ENCODE results near the gene ORAI2. TPM values are rescaled to one million over a fixed set of nuclear protein-coding genes. Genes with fewer than 3 reads are reported as not detected.
"Not testable (repeated sequence)": the region's sequence is repeated elsewhere in the genome, so short reads cannot be mapped to it uniquely, and the experiment has no call there.

Gene ORAI2
- total RNA-seq, 1 experiment from 2014 or later, result 27.0 TPM

- Histone ChIP-seq H3K27me3 (replicated peaks) (no peaks in the 10 kb centered on the region), H3K4me1 (replicated peaks) (peaks cover 27% of the 10 kb centered on the region), H3K4me3 (no peak overlapping the region), H3K27ac (no peak overlapping the region), H3K9me3 (replicated peaks) (no peaks in the 10 kb centered on the region), H3K36me3 (peaks cover 29% of the 10 kb centered on the region)
- DNase-seq (ENCODE audit: low read depth in 1 of 2, low spot score in 2 of 2), result no peak
Observed at GRCh38 chr7:102445674-102446071, 12.3 kb downstream of the ORAI2 start.

GRCh38 chr7:102446387-102447156, 13.2 kb downstream of the ORAI2 start:
- peaks cover 28% of the 10 kb centered on the region for H3K36me3 ChIP-seq
- H3K27me3 ChIP-seq (replicated peaks), result no peaks in the 10 kb centered on the region
- no peaks in the 10 kb centered on the region for H3K9me3 ChIP-seq (replicated peaks)
- H3K4me1 ChIP-seq (replicated peaks), result peaks cover 22% of the 10 kb centered on the region
- H3K4me3 ChIP-seq, result no peak overlapping the region
- H3K27ac ChIP-seq, result no peak overlapping the region
- DNase-seq (ENCODE audit: low read depth in 1 of 2, low spot score in 2 of 2), result no peak

- no peaks in the 10 kb centered on the region for H3K9me3 ChIP-seq (replicated peaks)
- DNase-seq (ENCODE audit: low read depth in 1 of 2, low spot score in 2 of 2), result no peak
- peaks cover 22% of the 10 kb centered on the region for H3K4me1 ChIP-seq (replicated peaks)
Observed at GRCh38 chr7:102447311-102447710, 13.9 kb downstream of the ORAI2 start.

GRCh38 chr7:102449136-102449535, 15.8 kb downstream of the ORAI2 start:
- no peak overlapping the region for H3K4me3 ChIP-seq
- H3K27me3 ChIP-seq (replicated peaks), result no peaks in the 10 kb centered on the region
- no peak for DNase-seq (ENCODE audit: low read depth in 1 of 2, low spot score in 2 of 2)
- H3K36me3 ChIP-seq, result peaks cover 19% of the 10 kb centered on the region
- H3K9me3 ChIP-seq (replicated peaks), result no peaks in the 10 kb centered on the region
- H3K27ac ChIP-seq, result no peak overlapping the region
- H3K4me1 ChIP-seq (replicated peaks), result peaks cover 22% of the 10 kb centered on the region

More at GRCh38 chr7:102447311-102447710, 13.9 kb downstream of the ORAI2 start:
- no peak overlapping the region for H3K4me3 ChIP-seq
- H3K36me3 ChIP-seq, result peaks cover 20% of the 10 kb centered on the region
- no peaks in the 10 kb centered on the region for H3K27me3 ChIP-seq (replicated peaks)
- no peak overlapping the region for H3K27ac ChIP-seq

DNA sequence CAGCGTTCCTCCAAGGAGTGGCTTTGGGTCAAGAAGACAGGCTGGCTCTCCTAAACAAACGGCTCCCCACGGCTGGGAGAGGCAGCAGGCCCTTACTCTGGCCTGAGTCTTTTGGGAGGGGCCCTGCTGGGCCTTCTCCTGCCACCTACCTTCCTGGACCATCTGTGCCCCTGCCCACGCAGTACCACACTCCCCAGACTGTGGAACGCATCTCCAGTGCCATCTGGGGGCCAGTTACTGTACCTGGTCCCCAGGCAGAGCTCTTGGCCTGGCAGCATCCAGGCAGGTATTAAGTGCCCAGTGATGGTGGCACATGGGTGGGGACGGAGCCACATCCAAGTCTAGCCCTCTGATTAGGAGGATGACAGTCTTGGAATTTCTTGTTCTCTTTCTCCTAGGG, 16.9 kb downstream of the ORAI2 start:
- H3K9me3 ChIP-seq (replicated peaks), result no peaks in the 10 kb centered on the region
- no peak overlapping the region for H3K4me3 ChIP-seq
- H3K27ac ChIP-seq, result no peak overlapping the region
- no peaks in the 10 kb centered on the region for H3K27me3 ChIP-seq (replicated peaks)
- peaks cover 21% of the 10 kb centered on the region for H3K36me3 ChIP-seq
- no peak for DNase-seq (ENCODE audit: low read depth in 1 of 2, low spot score in 2 of 2)
- H3K4me1 ChIP-seq (replicated peaks), result peaks cover 22% of the 10 kb centered on the region

- Histone ChIP-seq H3K4me1 (replicated peaks) (peaks cover 22% of the 10 kb centered on the region), H3K27me3 (replicated peaks) (no peaks in the 10 kb centered on the region), H3K36me3 (peaks cover 28% of the 10 kb centered on the region), H3K27ac (no peak overlapping the region), H3K9me3 (replicated peaks) (no peaks in the 10 kb centered on the region), H3K4me3 (no peak overlapping the region)
- no peak for DNase-seq (ENCODE audit: low read depth in 1 of 2, low spot score in 2 of 2)
Observed at GRCh38 chr7:102451371-102452054, 18.1 kb downstream of the ORAI2 start.

- Histone ChIP-seq H3K36me3 (peaks cover 27% of the 10 kb centered on the region), H3K27me3 (replicated peaks) (no peaks in the 10 kb centered on the region)
Observed at GRCh38 chr7:102452451-102452850, 19.1 kb downstream of the ORAI2 start.

DNA sequence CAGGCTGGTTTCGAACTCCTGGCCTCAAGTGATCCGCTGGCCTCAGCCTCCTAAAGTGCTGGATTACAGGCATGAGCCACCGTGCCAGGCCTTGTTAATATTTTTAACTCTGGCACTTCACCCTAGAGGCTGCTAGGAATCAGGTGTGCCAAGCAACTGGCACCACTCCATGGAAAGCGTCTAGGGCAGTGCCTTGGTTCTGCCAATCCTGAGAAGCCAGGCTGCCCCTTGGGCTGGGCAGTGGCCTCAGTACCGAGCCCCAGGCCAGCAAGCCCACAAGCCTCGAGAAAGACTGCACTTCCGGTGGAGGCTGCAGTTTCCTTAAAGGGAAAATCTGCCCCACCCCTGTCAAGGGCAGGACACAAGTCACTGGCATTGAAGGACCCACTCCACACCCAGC, 19.9 kb downstream of the ORAI2 start:
- no peak for DNase-seq (ENCODE audit: low read depth in 1 of 2, low spot score in 2 of 2)
- Histone ChIP-seq H3K36me3 (peaks cover 35% of the 10 kb centered on the region), H3K27ac (no peak overlapping the region), H3K9me3 (replicated peaks) (no peaks in the 10 kb centered on the region), H3K4me3 (no peak overlapping the region), H3K4me1 (replicated peaks) (peaks cover 5% of the 10 kb centered on the region), H3K27me3 (replicated peaks) (no peaks in the 10 kb centered on the region)

More at GRCh38 chr7:102452451-102452850, 19.1 kb downstream of the ORAI2 start:
- no peak for DNase-seq (ENCODE audit: low read depth in 1 of 2, low spot score in 2 of 2)
- H3K4me1 ChIP-seq (replicated peaks), result peaks cover 13% of the 10 kb centered on the region
- no peak overlapping the region for H3K4me3 ChIP-seq
- H3K9me3 ChIP-seq (replicated peaks), result no peaks in the 10 kb centered on the region
- no peak overlapping the region for H3K27ac ChIP-seq

- Histone ChIP-seq H3K27me3 (replicated peaks) (no peaks in the 10 kb centered on the region), H3K36me3 (peaks cover 39% of the 10 kb centered on the region), H3K4me1 (replicated peaks) (no peaks in the 10 kb centered on the region), H3K9me3 (replicated peaks) (no peaks in the 10 kb centered on the region), H3K4me3 (no peak overlapping the region), H3K27ac (no peak overlapping the region)
- DNase-seq (ENCODE audit: low read depth in 1 of 2, low spot score in 2 of 2), result no peak
Observed at GRCh38 chr7:102454468-102454867, 21.1 kb downstream of the ORAI2 start.

DNA sequence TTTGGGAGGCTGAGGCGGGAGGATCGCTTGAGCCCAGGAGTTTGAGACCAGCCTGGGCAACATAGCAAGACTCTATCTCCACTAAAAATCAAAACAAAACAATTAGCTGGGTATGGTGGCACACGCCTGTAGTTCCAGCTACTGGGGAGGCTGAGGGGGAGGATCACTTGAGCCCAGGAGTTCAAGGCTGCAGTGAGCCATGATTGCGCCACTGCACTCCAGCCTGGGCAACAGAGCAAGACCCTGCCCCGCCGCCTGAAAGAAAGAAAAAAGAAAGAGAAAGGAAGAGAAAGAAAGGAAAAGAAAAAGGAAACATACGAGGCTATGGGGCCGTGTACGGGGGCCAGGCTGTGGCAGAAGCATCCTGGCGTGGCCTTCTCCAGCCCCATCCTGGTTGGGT, 21.6 kb downstream of the ORAI2 start:
- H3K27me3 ChIP-seq (replicated peaks); H3K4me3 ChIP-seq; DNase-seq (ENCODE audit: low read depth in 1 of 2, low spot score in 2 of 2); H3K4me1 ChIP-seq (replicated peaks); H3K27ac ChIP-seq; H3K9me3 ChIP-seq (replicated peaks): not testable (repeated sequence)
- peaks cover 40% of the 10 kb centered on the region for H3K36me3 ChIP-seq

DNA sequence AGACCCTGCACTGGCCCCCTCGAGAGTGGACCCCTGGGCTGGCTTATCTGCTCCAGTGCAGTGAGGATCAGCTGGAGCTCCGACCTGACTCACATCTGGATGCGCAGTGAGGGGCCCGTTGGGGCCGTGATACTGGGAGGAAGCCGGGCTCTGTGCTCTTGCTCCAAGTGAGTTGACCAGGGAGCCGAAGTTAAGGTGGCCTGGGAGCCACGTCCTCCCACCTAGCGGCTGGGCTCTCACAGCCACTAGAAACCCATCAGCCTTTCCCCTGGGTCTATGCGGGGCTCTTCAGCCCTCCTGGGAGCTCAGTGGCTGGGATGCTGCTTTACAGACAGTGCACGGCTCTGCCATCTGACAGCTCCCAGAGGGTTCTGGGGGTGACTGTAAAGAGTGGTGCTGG, 22.2 kb downstream of the ORAI2 start:
- Histone ChIP-seq H3K4me3 (no peak overlapping the region), H3K4me1 (replicated peaks) (no peaks in the 10 kb centered on the region), H3K36me3 (peaks cover 40% of the 10 kb centered on the region), H3K27ac (no peak overlapping the region), H3K9me3 (replicated peaks) (no peaks in the 10 kb centered on the region), H3K27me3 (replicated peaks) (no peaks in the 10 kb centered on the region)
- DNase-seq (ENCODE audit: low read depth in 1 of 2, low spot score in 2 of 2), result no peak

DNA sequence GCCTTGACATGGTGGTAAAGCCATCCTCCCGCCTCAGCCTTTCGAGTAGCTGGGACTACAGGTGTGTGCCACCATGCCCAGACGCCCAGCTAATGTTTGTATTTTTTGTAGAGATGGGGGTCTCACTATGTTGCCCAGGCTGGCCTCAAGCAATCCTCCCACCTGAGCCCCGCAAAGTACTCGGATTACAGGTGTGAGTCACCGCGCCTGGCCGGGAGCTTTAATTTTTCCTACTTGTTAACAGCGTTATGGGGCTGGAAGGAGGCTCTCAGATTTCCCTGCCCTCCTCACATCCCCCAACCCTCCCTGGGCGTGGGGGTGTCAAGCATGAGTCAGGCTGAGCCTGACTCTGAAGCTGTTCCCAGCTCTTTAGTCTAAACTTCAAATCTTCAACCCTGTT, 23.0 kb downstream of the ORAI2 start:
- Histone ChIP-seq H3K27ac (no peak overlapping the region), H3K9me3 (replicated peaks) (no peaks in the 10 kb centered on the region), H3K4me1 (replicated peaks) (no peaks in the 10 kb centered on the region), H3K4me3 (no peak overlapping the region), H3K36me3 (peaks cover 40% of the 10 kb centered on the region), H3K27me3 (replicated peaks) (no peaks in the 10 kb centered on the region)
- DNase-seq (ENCODE audit: low read depth in 1 of 2, low spot score in 2 of 2), result no peak

DNA sequence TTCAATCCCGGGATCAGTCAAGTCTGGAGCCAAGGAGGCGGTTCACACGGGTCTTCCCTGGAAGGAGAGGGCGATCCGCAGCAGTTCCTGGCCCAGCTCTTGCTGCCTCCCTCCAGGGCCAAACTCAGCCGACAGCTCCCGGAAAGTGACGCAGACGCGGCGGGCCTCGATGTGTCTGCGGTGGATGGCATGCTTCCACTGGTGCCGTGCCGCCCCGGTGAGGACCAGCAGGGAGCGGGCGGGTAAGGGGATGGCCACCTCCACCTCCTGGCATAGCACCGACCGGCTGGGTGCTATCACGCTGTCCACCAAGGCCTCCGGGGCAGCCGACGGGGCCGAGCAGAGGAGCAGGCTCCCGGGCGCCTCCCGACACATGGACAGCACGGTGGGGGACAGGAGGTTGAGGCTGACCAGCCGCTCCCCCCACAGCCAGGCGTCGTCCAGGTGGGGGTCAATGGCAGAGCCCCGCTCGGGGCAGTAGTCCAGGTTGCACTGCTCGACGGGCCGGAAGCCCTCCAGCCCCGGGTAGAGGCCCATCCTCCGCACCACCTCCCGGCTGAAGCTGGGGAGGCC, 24.1 kb downstream of the ORAI2 start:
- Histone ChIP-seq H3K4me3 (no peak overlapping the region), H3K9me3 (replicated peaks) (no peaks in the 10 kb centered on the region), H3K36me3 (peaks cover 40% of the 10 kb centered on the region), H3K4me1 (replicated peaks) (no peaks in the 10 kb centered on the region), H3K27me3 (replicated peaks) (no peaks in the 10 kb centered on the region), H3K27ac (no peak overlapping the region)
- DNase-seq (ENCODE audit: low read depth in 1 of 2, low spot score in 2 of 2), result no peak

DNA sequence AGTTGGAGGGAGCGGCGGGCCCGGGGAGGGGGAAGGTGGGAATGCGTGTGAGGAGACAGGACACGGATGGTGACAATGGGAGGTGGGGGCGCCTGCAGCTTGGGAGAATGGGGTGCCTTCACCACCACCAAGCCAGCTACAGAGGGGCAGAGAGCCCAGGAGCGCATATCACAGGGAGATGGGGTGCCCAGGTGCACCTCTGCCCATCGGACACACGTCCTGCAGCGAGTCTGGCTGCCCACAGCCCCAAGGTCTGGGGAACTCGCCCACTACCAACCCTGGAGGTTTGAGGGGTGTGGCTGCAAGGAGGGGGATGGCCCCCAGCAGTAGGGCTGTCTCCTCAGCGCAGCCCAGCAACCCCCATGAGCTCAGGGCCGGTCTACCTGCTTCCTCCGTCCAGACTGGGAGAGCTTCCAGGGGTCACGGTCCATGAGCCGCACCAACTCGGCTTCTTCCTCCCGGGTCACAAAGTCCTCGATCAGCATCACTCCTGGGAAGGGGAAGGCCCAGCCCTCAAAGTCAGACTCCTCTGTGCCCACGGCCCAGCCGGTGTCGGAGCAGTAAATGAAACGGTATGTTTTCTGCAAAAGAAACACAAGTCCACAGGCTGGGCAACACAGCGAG, 26.0 kb downstream of the ORAI2 start:
- Histone ChIP-seq H3K9me3 (replicated peaks) (no peaks in the 10 kb centered on the region), H3K36me3 (peaks cover 44% of the 10 kb centered on the region), H3K4me3 (no peak overlapping the region), H3K27ac (no peak overlapping the region), H3K4me1 (replicated peaks) (peaks cover 7% of the 10 kb centered on the region), H3K27me3 (replicated peaks) (no peaks in the 10 kb centered on the region)
- no peak for DNase-seq (ENCODE audit: low read depth in 1 of 2, low spot score in 2 of 2)
